Stomach (tissue), 9 donors: Measurements from ENCODE around the gene CAPZA1. TPM values are rescaled to one million over a fixed set of nuclear protein-coding genes. Genes with fewer than 3 reads are reported as not detected.

ENCODE experiments used
- DNase-seq, 2 donors: peaks; one replicate each; pipeline versions ENCODE4 v3.0.0 to v3.0.0-alpha.2; 2013 to 2019
- H3K27ac ChIP-seq, 5 donors: fragments of 200-600 bp in 4 of 5; sonication (generic) in 4 of 5; one replicate each; pipeline ENCODE4 v1.5.1; 2013 to 2019; ENCODE audit warnings: mild to moderate bottlenecking in 1 of 5, moderate library complexity in 1 of 5
- H3K27me3 ChIP-seq, 3 donors: fragments of 200-600 bp; sonication (generic); one replicate each; pipeline ENCODE4 v1.5.1; 2017 to 2019; ENCODE audit warnings: mixed run types in 1 of 3
- H3K36me3 ChIP-seq, 4 donors: fragments of 200-600 bp; sonication (generic); 1 replicate in 3 of 4; 2 replicates in 1 of 4; pipeline ENCODE4 v1.5.1; 2016 to 2019
- H3K4me1 ChIP-seq, 4 donors: fragments of 200-600 bp; sonication (generic); one replicate each; pipeline ENCODE4 v1.5.1; 2016 to 2019
- H3K4me3 ChIP-seq, 4 donors: fragments of 200-600 bp; sonication (generic) in 3 of 4; one replicate each; pipeline ENCODE4 v1.5.1; 2016 to 2019; ENCODE audit warnings: mild to moderate bottlenecking in 1 of 4
- H3K9me3 ChIP-seq, 4 donors: fragments of 200-600 bp; sonication (generic); one replicate each; pipeline ENCODE4 v1.5.1; 2016 to 2019
- EP300 ChIP-seq: sonication (generic); formaldehyde crosslinking; IDR thresholded peaks from one replicate; pipeline ENCODE4 v1.6.1; 2017; ENCODE audit warnings: antibody characterized with exemption
- POLR2A ChIP-seq, 4 donors: fragments of 450-650 bp; IDR thresholded peaks; one replicate each; pipeline ENCODE4 v1.6.1; 2016; ENCODE audit warnings: antibody characterized with exemption in 4 of 4, control low read depth in 2 of 4, mild to moderate bottlenecking in 1 of 4, moderate library complexity in 1 of 4
- POLR2AphosphoS5 ChIP-seq, 3 donors: sonication (generic); formaldehyde crosslinking; IDR thresholded peaks; one replicate each; pipeline ENCODE4 v1.6.1; 2016; ENCODE audit warnings: antibody characterized with exemption in 3 of 3
- WGBS, 5 donors: extraction: QIAGEN DNeasy Blood & Tissue Kit in 3 of 5; methylation state at CpG; one replicate each; pipeline versions ENCODE4 v1.1.5 to v1.1.7; 2013 to 2018; 5-methylcytosine and 5-hydroxymethylcytosine counted together
- intact Hi-C: fragments of 100-400 bp; cut with DNase I; formaldehyde crosslinking; loops from one replicate; pipeline ENCODE4 v1.15.1; 2023; ENCODE audit warnings: low total_unique reads
- polyA plus RNA-seq, 3 donors: library from polyadenylated mRNA; stranded (reverse); fragments of 200-250 nt; gene quantifications; one replicate each; pipeline ENCODE4 v1.2.3, GENCODE V29; 2013
- total RNA-seq, 5 donors: library from RNA; depleted of rRNA; stranded (reverse); fragments of >200 nt; gene quantifications; one replicate each; pipeline versions ENCODE4 v1.1.0 to v1.2.3, GENCODE V29; 2014 to 2016
- TF ChIP-seq, protein P1 (sequence below), 7 experiments: fragments of 450-650 bp in 4 of 7; fragments of 200-600 bp in 3 of 7; sonication (generic) in 3 of 7; IDR thresholded peaks; one replicate each; pipeline ENCODE4 v1.5.1; 2016 to 2019; ENCODE audit warnings: antibody characterized with exemption in 7 of 7, control low read depth in 2 of 7, mild to moderate bottlenecking in 1 of 7
- donor health status: healthy with polysubstance abuse.
- donor health status: Bipolar disorder and iron deficiency.
- donor health status: healthy.

Gene CAPZA1
- total and polyA plus RNA-seq, 8 donors, result 15.8 to 257 (median 67.0) TPM

DNA sequence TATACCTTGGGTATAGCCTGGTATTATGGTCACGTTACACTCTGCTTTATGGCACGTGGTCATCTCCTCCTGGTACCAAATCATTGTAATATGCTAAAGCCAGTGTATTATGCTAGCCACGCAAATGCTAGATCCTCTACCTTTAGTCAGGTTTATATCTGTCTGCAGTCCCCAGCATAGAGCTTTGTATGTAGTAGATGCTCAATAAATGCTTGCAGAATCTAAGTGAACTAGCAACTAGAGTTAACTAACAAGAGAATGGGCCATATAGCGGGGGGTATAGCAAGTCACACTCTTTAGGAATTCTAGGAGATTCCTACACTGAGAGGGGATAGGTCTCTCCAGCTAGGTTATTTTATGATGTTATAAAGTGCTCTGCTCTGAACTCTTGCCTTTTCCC, 57.9 kb downstream of the CAPZA1 start:
- DNase-seq, result no peak
- TF ChIP-seq POLR2AphosphoS5 (IDR thresholded peaks at IDR 0.05) (no peak), EP300 (no peak), POLR2A (IDR thresholded peaks at IDR 0.05) (no peak)
- TF ChIP-seq, protein P1, sequence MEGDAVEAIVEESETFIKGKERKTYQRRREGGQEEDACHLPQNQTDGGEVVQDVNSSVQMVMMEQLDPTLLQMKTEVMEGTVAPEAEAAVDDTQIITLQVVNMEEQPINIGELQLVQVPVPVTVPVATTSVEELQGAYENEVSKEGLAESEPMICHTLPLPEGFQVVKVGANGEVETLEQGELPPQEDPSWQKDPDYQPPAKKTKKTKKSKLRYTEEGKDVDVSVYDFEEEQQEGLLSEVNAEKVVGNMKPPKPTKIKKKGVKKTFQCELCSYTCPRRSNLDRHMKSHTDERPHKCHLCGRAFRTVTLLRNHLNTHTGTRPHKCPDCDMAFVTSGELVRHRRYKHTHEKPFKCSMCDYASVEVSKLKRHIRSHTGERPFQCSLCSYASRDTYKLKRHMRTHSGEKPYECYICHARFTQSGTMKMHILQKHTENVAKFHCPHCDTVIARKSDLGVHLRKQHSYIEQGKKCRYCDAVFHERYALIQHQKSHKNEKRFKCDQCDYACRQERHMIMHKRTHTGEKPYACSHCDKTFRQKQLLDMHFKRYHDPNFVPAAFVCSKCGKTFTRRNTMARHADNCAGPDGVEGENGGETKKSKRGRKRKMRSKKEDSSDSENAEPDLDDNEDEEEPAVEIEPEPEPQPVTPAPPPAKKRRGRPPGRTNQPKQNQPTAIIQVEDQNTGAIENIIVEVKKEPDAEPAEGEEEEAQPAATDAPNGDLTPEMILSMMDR (IDR thresholded peaks at IDR 0.05), result no peak
- H3K36me3 ChIP-seq, result no peaks in the 10 kb centered on the region
- no peaks in the 10 kb centered on the region for H3K9me3 ChIP-seq
- H3K27ac ChIP-seq, result no peak overlapping the region
- WGBS, 5 donors, result 96 to 99% (median 98%) methylated on average over 4 of the region's 4 CpGs
- H3K4me3 ChIP-seq, result no peak overlapping the region
- peaks cover 11 to 28% (median 27%) of the 10 kb centered on the region in 4 donors for H3K4me1 ChIP-seq
- intact Hi-C loops, result no loop called here
- H3K27me3 ChIP-seq, result no peaks in the 10 kb centered on the region

DNA sequence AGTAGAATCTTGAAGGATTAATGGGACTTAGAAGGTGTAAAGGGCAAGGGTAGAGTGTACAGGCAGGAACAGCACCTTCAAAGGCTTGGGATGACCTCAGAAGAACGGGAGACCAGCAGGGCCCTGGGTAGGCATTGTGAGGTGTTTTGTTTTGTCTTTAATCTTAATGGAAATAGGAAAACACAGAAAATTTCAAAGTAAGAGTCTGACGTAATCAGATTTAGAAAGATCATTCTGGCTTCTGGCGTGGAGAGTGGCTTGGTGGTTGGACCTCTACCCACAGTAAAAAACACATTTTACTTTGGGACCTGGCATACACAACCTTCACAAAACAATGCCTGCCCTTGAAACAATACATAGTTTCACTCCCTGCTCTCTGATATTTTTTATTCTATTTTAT, 59.0 kb downstream of the CAPZA1 start:
- H3K27ac ChIP-seq, result no peak overlapping the region
- H3K4me3 ChIP-seq, result no peak overlapping the region
- H3K27me3 ChIP-seq, result no peaks in the 10 kb centered on the region
- DNase-seq, result no peak
- peaks cover 0 to 4% (median 0%) of the 10 kb centered on the region in 4 donors for H3K36me3 ChIP-seq
- 84 to 87% (median 86%) methylated on average over 3 of the region's 3 CpGs for WGBS, 5 donors
- intact Hi-C loops, result no loop called here
- TF ChIP-seq POLR2A (IDR thresholded peaks at IDR 0.05) (no peak), EP300 (no peak), POLR2AphosphoS5 (IDR thresholded peaks at IDR 0.05) (no peak)
- H3K4me1 ChIP-seq, result peaks cover 11 to 22% (median 21%) of the 10 kb centered on the region in 4 donors
- no peaks in the 10 kb centered on the region for H3K9me3 ChIP-seq

DNA sequence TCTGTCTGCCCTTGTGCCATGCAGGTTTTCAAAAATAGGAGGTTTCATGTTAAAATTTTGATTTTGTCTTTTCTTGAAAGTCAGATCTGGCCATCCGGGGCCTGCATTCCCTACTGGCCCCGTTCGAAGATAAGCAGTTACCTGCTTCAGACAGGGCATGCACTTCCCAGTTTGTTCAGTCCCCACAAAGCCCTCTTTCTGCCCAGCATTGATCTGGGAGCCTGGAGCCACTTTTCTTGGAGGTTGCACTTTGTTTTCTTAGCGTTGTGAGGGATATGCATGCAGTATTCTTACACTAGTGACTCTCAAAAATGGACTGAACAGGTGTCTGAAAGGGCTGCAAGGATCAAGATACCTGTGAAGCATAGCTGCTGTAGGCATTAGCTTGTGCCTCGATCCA, 66.3 kb downstream of the CAPZA1 start:
- intact Hi-C loops, result no loop called here
- H3K27me3 ChIP-seq, result no peaks in the 10 kb centered on the region
- WGBS, 5 donors, result 82 to 94% (median 89%) methylated on average over 5 of the region's 5 CpGs

DNA sequence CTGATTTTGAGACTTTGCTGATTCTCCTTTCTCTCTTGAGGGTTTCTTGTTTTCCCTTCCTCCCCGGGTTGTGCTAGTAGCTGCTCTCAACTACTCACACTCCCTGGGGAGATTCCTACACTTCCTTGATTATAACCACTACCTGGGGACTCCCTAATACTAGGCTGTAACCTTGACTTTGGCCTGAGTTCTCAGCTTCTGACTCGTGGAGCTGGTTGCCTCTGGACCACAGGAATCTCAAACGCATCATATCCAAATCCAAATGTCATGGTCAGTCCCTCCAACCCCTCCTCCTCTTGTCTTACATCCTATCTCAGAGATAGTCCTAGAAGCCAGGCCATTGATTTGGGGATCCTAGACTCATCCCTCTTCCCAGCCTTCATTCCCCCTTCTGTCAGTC, 66.8 kb downstream of the CAPZA1 start:
- peaks cover 15 to 38% (median 33%) of the 10 kb centered on the region in 4 donors for H3K36me3 ChIP-seq
- no peak overlapping the region for H3K4me3 ChIP-seq
- intact Hi-C loops, result no loop called here
- TF ChIP-seq EP300 (no peak), POLR2AphosphoS5 (IDR thresholded peaks at IDR 0.05) (no peak), POLR2A (IDR thresholded peaks at IDR 0.05) (no peak)
- TF ChIP-seq, protein P1 (IDR thresholded peaks at IDR 0.05), result no peak
- WGBS, 5 donors, result 55 to 76% (median 73%) methylated on average over 3 of the region's 3 CpGs
- H3K9me3 ChIP-seq, result no peaks in the 10 kb centered on the region
- no peaks in the 10 kb centered on the region for H3K27me3 ChIP-seq
- peaks cover 0 to 7% (median 3%) of the 10 kb centered on the region in 4 donors for H3K4me1 ChIP-seq
- no peak overlapping the region for H3K27ac ChIP-seq
- no peak for DNase-seq

More for the DNA sequence above, 66.3 kb downstream of the CAPZA1 start:
- no peak for TF ChIP-seq POLR2A (IDR thresholded peaks at IDR 0.05)
- no peak for TF ChIP-seq POLR2AphosphoS5 (IDR thresholded peaks at IDR 0.05)
- no peak for TF ChIP-seq EP300
- TF ChIP-seq, protein P1 (IDR thresholded peaks at IDR 0.05), result no peak
- Histone ChIP-seq H3K9me3 (no peaks in the 10 kb centered on the region), H3K27ac (no peak overlapping the region), H3K36me3 (peaks cover 11 to 33% (median 28%) of the 10 kb centered on the region in 4 donors), H3K4me3 (no peak overlapping the region), H3K4me1 (peaks cover 0 to 7% (median 3%) of the 10 kb centered on the region in 4 donors)
- no peak for DNase-seq

DNA sequence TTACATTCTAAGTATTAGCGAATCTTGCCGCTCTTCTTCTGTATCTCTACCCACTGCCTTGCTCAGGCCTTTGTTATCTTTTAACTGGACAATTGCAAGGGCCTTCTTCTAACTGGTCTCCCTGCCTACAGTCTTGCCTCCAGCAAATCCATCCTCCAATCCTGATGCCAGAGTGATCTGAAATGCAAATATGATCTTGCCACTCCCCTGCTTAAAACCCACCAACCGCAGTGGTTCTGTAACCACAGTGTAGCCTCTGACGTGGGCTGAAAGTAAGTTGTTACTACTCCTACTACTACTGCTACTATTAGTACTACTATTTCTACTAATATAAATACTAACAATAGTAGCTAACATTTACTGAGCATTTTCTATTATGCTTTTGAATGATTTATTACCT, 67.2 kb downstream of the CAPZA1 start:
- no peaks in the 10 kb centered on the region for H3K27me3 ChIP-seq
- no peaks in the 10 kb centered on the region for H3K9me3 ChIP-seq
- H3K36me3 ChIP-seq, result peaks cover 15 to 42% (median 37%) of the 10 kb centered on the region in 4 donors
- intact Hi-C loops, result no loop called here
- H3K4me1 ChIP-seq, result peaks cover 0 to 7% (median 3%) of the 10 kb centered on the region in 4 donors
- no peak overlapping the region for H3K4me3 ChIP-seq
- DNase-seq, result no peak
- 88 to 93% (median 90%) methylated on average over 4 of the region's 4 CpGs for WGBS, 5 donors
- no peak overlapping the region for H3K27ac ChIP-seq
- TF ChIP-seq, protein P1 (IDR thresholded peaks at IDR 0.05), result no peak
- no peak for TF ChIP-seq EP300
- no peak for TF ChIP-seq POLR2A (IDR thresholded peaks at IDR 0.05)
- no peak for TF ChIP-seq POLR2AphosphoS5 (IDR thresholded peaks at IDR 0.05)
